ENCODE data around the gene CLUH.

CLUH gene

GRCh38 chr17:2719861-2720260 lies 8.3 kb upstream of the CLUH start:
- DNase-seq, result no peak

GRCh38 chr17:2718150-2718938 lies 6.8 kb upstream of the CLUH start:
- no peak for DNase-seq

- no peak for DNase-seq
Observed at GRCh38 chr17:2716649-2717048, 5.1 kb upstream of the CLUH start.

GRCh38 chr17:2713881-2714280 lies 2.3 kb upstream of the CLUH start:
- no peak for DNase-seq

GRCh38 chr17:2712300-2713043 lies 908 bp upstream of the CLUH start:
- DNase-seq, result no peak

GRCh38 chr17:2710803-2711607 lies 559 bp downstream of the CLUH start:
- no peak for DNase-seq

GRCh38 chr17:2710071-2710802 lies 1.3 kb downstream of the CLUH start:
- no peak for DNase-seq

- no peak for DNase-seq
Observed at GRCh38 chr17:2709183-2709661, 2.3 kb downstream of the CLUH start.

- no peak for DNase-seq
Observed at GRCh38 chr17:2708585-2709182, 2.9 kb downstream of the CLUH start.

GRCh38 chr17:2707721-2708584 lies 3.6 kb downstream of the CLUH start:
- no peak for DNase-seq

- no peak for DNase-seq
Observed at GRCh38 chr17:2706911-2707510, 4.6 kb downstream of the CLUH start.

- no peak for DNase-seq
Observed at GRCh38 chr17:2705888-2706795, 5.4 kb downstream of the CLUH start.

GRCh38 chr17:2705263-2705662 lies 6.3 kb downstream of the CLUH start:
- DNase-seq, result no peak

GRCh38 chr17:2704890-2705248 lies 6.7 kb downstream of the CLUH start:
- no peak for DNase-seq

- DNase-seq, result no peak
Observed at GRCh38 chr17:2704031-2704889, 7.3 kb downstream of the CLUH start.

GRCh38 chr17:2703606-2704005 lies 8.0 kb downstream of the CLUH start:
- DNase-seq, result no peak

GRCh38 chr17:2703181-2703580 lies 8.4 kb downstream of the CLUH start:
- DNase-seq, result no peak

GRCh38 chr17:2701996-2702741 lies 9.4 kb downstream of the CLUH start:
- no peak for DNase-seq

Data from left hindlimb (tissue), 1 donor.